ENCODE data around the gene MTMR3. TPM values are rescaled to one million over a fixed set of nuclear protein-coding genes. Genes with fewer than 3 reads are reported as not detected.

MTMR3 gene
- polyA plus RNA-seq, 1 of the 3 experiments (the other 2 are of a cell fraction), result 20.4 TPM

- no peak for TF ChIP-seq POLR2AphosphoS5 (IDR thresholded peaks at IDR 0.05; ENCODE audit: low read depth, low read length)
- TF ChIP-seq FOSL2 (IDR thresholded peaks at IDR 0.05; ENCODE audit: borderline replicate concordance, low read depth), result no peak
Measured at GRCh38 chr22:29886596-29886995, 3.6 kb downstream of the MTMR3 start (continued).

DNA sequence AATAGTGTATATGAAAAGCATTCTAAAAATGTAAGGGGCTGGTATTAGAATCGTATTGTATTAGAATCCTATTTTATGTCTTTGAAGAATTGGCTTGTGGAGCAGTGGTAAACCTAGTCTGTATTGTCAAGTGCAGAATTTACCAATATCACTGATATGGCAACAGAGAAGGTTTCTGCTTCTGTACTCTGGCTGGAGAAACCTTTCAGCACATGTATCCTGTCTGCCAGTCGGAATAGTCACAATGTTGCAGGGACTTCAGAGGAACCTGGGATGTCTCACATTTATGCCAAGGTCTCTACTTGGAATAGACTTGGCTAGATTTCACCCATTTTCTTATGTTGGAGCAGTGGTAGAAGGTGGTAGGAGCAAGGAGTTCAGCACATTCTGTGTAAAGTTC is 4.4 kb downstream of the MTMR3 start:
- no peaks in the 10 kb centered on the region for H3K9me3 ChIP-seq
- H2AFZ ChIP-seq (ENCODE audit: low read depth), result no peak overlapping the region
- H3F3A ChIP-seq (replicated peaks; ENCODE audit: insufficient read depth), result peaks cover 4% of the 10 kb centered on the region
- peaks cover 8 to 19% of the 10 kb centered on the region in 2 experiments; a peak in 3 of 4 replicates for H3K4me1 ChIP-seq (ENCODE audit: control insufficient read depth in 1 of 2, insufficient read depth in 2 of 2, low read depth in 1 of 2, low read length in 1 of 2)
- peaks cover 89% of the 10 kb centered on the region for H3K79me2 ChIP-seq (ENCODE audit: insufficient read depth)
- ChIA-PET POLR2A (interaction anchor here (0.6 kb wide), 1 partner anchor 58 kb away, joined by 3 read pairs; no protein-coding TSS in a partner anchor), CTCF (interaction anchor here (1.0 to 2.8 kb wide), 2 partner anchors 118 to 376 kb away, joined by 3 to 12 read pairs; no protein-coding TSS in a partner anchor)
- no peak overlapping the region for H3K4me2 ChIP-seq
- H4K20me1 ChIP-seq (ENCODE audit: insufficient read depth), result peaks cover 76% of the 10 kb centered on the region
- WGBS (ENCODE audit: low lambda C conversion rate), result 73% methylated on average over 2 of the region's 2 CpGs
- H3K36me3 ChIP-seq (replicated peaks in 1 of 2; ENCODE audit: control insufficient read depth in 1 of 2, insufficient read depth in 2 of 2, low read length in 1 of 2), result peaks cover 0 to 8% of the 10 kb centered on the region in 2 experiments
- peak overlapping the region in 1 of 2 experiments; percentile 1; a peak in 2 of 4 replicates for H3K27ac ChIP-seq (ENCODE audit: low read depth in 2 of 2, low read length in 1 of 2)
- H3K27me3 ChIP-seq (ENCODE audit: insufficient read depth), result no peaks in the 10 kb centered on the region
- DNase-seq, result no peak
- H3K9me2 ChIP-seq, result no peaks in the 10 kb centered on the region
- no peak overlapping the region for H3K4me3 ChIP-seq (ENCODE audit: low read depth in 2 of 2, low read length in 1 of 2)
- no peak overlapping the region for H3K9ac ChIP-seq
- TF ChIP-seq CHD2 (IDR thresholded peaks at IDR 0.05; ENCODE audit: low read length, partially characterized antibody) (no peak), RXRA (IDR thresholded peaks at IDR 0.05; ENCODE audit: borderline replicate concordance, low read depth) (no peak), CTCF (IDR thresholded peaks at IDR 0.05) (no peak), SMC3 (IDR thresholded peaks at IDR 0.05; ENCODE audit: low read depth, low read length) (no peak), MEF2A (IDR thresholded peaks at IDR 0.05; ENCODE audit: borderline replicate concordance, low read depth) (no peak), JUND (IDR thresholded peaks at IDR 0.05) (no peak), FOXJ3 (CRISPR knock-in tag; IDR thresholded peaks at IDR 0.05) (no peak), EP300 (IDR thresholded peaks at IDR 0.05; ENCODE audit: borderline replicate concordance in 1 of 2, low read depth in 1 of 2, low read length in 1 of 2) (no peak), FOSL2 (IDR thresholded peaks at IDR 0.05; ENCODE audit: borderline replicate concordance, low read depth) (no peak), RCOR1 (IDR thresholded peaks at IDR 0.05; ENCODE audit: low read length) (no peak), MXI1 (IDR thresholded peaks at IDR 0.05; ENCODE audit: low read depth, low read length) (no peak)
- TF ChIP-seq, protein P1, sequence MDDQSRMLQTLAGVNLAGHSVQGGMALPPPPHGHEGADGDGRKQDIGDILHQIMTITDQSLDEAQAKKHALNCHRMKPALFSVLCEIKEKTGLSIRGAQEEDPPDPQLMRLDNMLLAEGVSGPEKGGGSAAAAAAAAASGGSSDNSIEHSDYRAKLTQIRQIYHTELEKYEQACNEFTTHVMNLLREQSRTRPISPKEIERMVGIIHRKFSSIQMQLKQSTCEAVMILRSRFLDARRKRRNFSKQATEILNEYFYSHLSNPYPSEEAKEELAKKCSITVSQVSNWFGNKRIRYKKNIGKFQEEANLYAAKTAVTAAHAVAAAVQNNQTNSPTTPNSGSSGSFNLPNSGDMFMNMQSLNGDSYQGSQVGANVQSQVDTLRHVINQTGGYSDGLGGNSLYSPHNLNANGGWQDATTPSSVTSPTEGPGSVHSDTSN (IDR thresholded peaks at IDR 0.05), result no peak

GRCh38 chr22:29890760-29891159 is 7.8 kb downstream of the MTMR3 start:
- WGBS (ENCODE audit: low lambda C conversion rate), result 95% methylated on average over 5 of the region's 5 CpGs
- DNase-seq, result no peak
- H3K27ac ChIP-seq (ENCODE audit: low read depth in 2 of 2, low read length in 1 of 2), result no peak overlapping the region
- no peak for TF ChIP-seq RFX5 (IDR thresholded peaks at IDR 0.05; ENCODE audit: low read length)
- no peak for TF ChIP-seq RXRA (IDR thresholded peaks at IDR 0.05; ENCODE audit: borderline replicate concordance, low read depth)
- TF ChIP-seq, protein P2, sequence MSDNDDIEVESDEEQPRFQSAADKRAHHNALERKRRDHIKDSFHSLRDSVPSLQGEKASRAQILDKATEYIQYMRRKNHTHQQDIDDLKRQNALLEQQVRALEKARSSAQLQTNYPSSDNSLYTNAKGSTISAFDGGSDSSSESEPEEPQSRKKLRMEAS (IDR thresholded peaks at IDR 0.05; ENCODE audit: low read depth), result no peak
- TF ChIP-seq, protein P3, sequence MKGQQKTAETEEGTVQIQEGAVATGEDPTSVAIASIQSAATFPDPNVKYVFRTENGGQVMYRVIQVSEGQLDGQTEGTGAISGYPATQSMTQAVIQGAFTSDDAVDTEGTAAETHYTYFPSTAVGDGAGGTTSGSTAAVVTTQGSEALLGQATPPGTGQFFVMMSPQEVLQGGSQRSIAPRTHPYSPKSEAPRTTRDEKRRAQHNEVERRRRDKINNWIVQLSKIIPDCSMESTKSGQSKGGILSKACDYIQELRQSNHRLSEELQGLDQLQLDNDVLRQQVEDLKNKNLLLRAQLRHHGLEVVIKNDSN (IDR thresholded peaks at IDR 0.05; ENCODE audit: borderline replicate concordance, low read depth), result no peak
- TF ChIP-seq NRF1 (IDR thresholded peaks at IDR 0.05; ENCODE audit: low read depth, low read length), result no peak
- no peak for TF ChIP-seq ELF1 (IDR thresholded peaks at IDR 0.05)
- no peak for TF ChIP-seq FOXJ3 (CRISPR knock-in tag; IDR thresholded peaks at IDR 0.05)
- TF ChIP-seq EP300 (IDR thresholded peaks at IDR 0.05; ENCODE audit: borderline replicate concordance in 1 of 2, low read depth in 1 of 2, low read length in 1 of 2), result no peak
- no peak for TF ChIP-seq MEF2A (IDR thresholded peaks at IDR 0.05; ENCODE audit: borderline replicate concordance, low read depth)
- TF ChIP-seq FOSL2 (IDR thresholded peaks at IDR 0.05; ENCODE audit: borderline replicate concordance, low read depth), result no peak
- no peak for TF ChIP-seq EZH2phosphoT487 (IDR thresholded peaks at IDR 0.05; ENCODE audit: borderline replicate concordance, low read depth)
- TF ChIP-seq GATA2 (CRISPR knock-in tag; IDR thresholded peaks at IDR 0.05), result no peak
- TF ChIP-seq TEAD4 (IDR thresholded peaks at IDR 0.05; ENCODE audit: borderline replicate concordance, insufficient read depth), result no peak
- TF ChIP-seq FOXM1 (IDR thresholded peaks at IDR 0.05; ENCODE audit: low read depth), result no peak

More at GRCh38 chr22:29890760-29891159, 7.8 kb downstream of the MTMR3 start:
- CTCF ChIA-PET, result no interaction called here
- Histone ChIP-seq H3K4me1 (ENCODE audit: control insufficient read depth in 1 of 2, insufficient read depth in 2 of 2, low read depth in 1 of 2, low read length in 1 of 2) (peaks cover 6 to 11% of the 10 kb centered on the region in 2 experiments; a peak in 3 of 4 replicates), H3K27me3 (ENCODE audit: insufficient read depth) (no peaks in the 10 kb centered on the region), H3K9me3 (no peaks in the 10 kb centered on the region), H3F3A (replicated peaks; ENCODE audit: insufficient read depth) (peaks cover 4% of the 10 kb centered on the region), H3K79me2 (ENCODE audit: insufficient read depth) (peaks cover 100% of the 10 kb centered on the region), H3K9ac (no peak overlapping the region), H4K20me1 (ENCODE audit: insufficient read depth) (peaks cover 94% of the 10 kb centered on the region), H3K4me3 (ENCODE audit: low read depth in 2 of 2, low read length in 1 of 2) (no peak overlapping the region), H3K4me2 (no peak overlapping the region), H2AFZ (ENCODE audit: low read depth) (no peak overlapping the region), H3K9me2 (no peaks in the 10 kb centered on the region), H3K36me3 (replicated peaks in 1 of 2; ENCODE audit: control insufficient read depth in 1 of 2, insufficient read depth in 2 of 2, low read length in 1 of 2) (peaks cover 0 to 3% of the 10 kb centered on the region in 2 experiments)
- POLR2A ChIA-PET, result no interaction called here
